ENCODE measurements around the gene VCAM1. TPM values are rescaled to one million over a fixed set of nuclear protein-coding genes. Genes with fewer than 3 reads are reported as not detected.
A peak's percentile ranks its signal among the peaks of the same experiment; 100 is the strongest.
"Not testable (repeated sequence)": the region's sequence is repeated elsewhere in the genome, so short reads cannot be mapped to it uniquely, and the experiment has no call there.

VCAM1 gene
- total RNA-seq, 3 donors from 2014 or later (not counting 1 experiment from before 2014, with no cell fraction given) = 0.12 to 0.15 TPM; not detected in 1

DNA sequence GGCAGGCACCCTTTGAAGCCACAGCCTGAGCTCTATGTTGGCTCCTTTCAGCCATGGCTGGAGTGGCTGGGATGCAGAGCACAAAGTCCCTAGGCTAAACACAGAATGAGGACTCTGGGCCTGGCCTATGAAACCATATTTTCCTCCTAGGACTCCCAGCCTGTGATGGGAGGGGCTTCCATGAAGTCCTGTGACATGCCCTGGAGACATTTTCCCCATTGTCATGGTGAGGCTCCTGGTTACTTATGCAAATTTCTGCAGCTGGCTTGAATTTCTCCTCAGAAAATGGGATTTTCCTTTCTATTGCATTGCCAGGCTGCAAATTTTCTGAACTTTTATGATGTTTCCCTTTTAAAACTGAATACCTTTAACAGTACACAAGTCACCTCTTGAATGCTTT is 61.3 kb downstream of the VCAM1 start:
- H3K27ac Mint-ChIP-seq = no peak overlapping the region

DNA sequence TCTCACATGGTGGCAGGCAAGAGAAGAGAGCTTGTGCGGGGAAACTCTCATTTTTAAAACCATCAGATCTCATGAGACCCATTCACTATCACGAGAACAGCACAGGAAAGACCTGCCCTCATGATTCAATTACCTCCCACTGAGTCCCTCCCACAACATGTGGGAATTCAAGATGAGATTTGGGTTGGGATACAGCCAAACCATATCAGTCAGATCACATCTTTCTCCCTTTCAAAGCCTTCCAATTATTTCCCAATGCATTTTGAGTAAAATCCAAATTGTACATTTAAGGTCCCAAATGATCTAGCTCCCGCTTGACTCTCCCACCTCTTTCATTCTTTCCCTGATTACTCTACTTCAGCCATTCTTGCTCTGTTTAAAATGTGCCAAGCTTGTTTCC is 62.2 kb downstream of the VCAM1 start:
- H3K9me3 Mint-ChIP-seq; H3K9me3 ChIP-seq (ENCODE audit: control insufficient read depth, insufficient read depth, low read length); H3K36me3 ChIP-seq (ENCODE audit: control insufficient read depth, insufficient read depth, low read length); H3K4me3 Mint-ChIP-seq; H3K27ac Mint-ChIP-seq; ATAC-seq; H3K4me3 ChIP-seq (ENCODE audit: low read length); H3K4me1 ChIP-seq (ENCODE audit: control insufficient read depth, insufficient read depth, low read length); H3K27ac ChIP-seq (ENCODE audit: low read length); intact Hi-C loops (cut with micrococcal nuclease); H3K4me1 Mint-ChIP-seq; DNase-seq; H3K36me3 Mint-ChIP-seq; H3K27me3 ChIP-seq (ENCODE audit: control insufficient read depth, insufficient read depth, low read length); H3K27me3 Mint-ChIP-seq (ENCODE audit: low read depth in 2 of 2): not testable (repeated sequence)
- 97% methylated on average over 2 of the region's 3 CpGs for WGBS (ENCODE audit: insufficient coverage)

More for the DNA sequence above, 61.3 kb downstream of the VCAM1 start:
- Mint-ChIP-seq H3K4me3 (no peak overlapping the region), H3K4me1 (peaks cover 6% of the 10 kb centered on the region in 2 donors), H3K27me3 (ENCODE audit: low read depth in 2 of 2) (peaks cover 0 to 8% of the 10 kb centered on the region in 2 donors), H3K36me3 (no peaks in the 10 kb centered on the region), H3K9me3 (peaks cover 6 to 8% of the 10 kb centered on the region in 2 donors)
- Histone ChIP-seq H3K27ac (ENCODE audit: low read length) (no peak overlapping the region), H3K4me1 (ENCODE audit: control insufficient read depth, insufficient read depth, low read length) (no peaks in the 10 kb centered on the region), H3K4me3 (ENCODE audit: low read length) (no peak overlapping the region), H3K27me3 (ENCODE audit: control insufficient read depth, insufficient read depth, low read length) (no peaks in the 10 kb centered on the region), H3K36me3 (ENCODE audit: control insufficient read depth, insufficient read depth, low read length) (no peaks in the 10 kb centered on the region), H3K9me3 (ENCODE audit: control insufficient read depth, insufficient read depth, low read length) (no peaks in the 10 kb centered on the region)
- ATAC-seq = no peak
- no peak for DNase-seq
- intact Hi-C loops (cut with micrococcal nuclease) = no loop called here
- TF ChIP-seq, protein P1, sequence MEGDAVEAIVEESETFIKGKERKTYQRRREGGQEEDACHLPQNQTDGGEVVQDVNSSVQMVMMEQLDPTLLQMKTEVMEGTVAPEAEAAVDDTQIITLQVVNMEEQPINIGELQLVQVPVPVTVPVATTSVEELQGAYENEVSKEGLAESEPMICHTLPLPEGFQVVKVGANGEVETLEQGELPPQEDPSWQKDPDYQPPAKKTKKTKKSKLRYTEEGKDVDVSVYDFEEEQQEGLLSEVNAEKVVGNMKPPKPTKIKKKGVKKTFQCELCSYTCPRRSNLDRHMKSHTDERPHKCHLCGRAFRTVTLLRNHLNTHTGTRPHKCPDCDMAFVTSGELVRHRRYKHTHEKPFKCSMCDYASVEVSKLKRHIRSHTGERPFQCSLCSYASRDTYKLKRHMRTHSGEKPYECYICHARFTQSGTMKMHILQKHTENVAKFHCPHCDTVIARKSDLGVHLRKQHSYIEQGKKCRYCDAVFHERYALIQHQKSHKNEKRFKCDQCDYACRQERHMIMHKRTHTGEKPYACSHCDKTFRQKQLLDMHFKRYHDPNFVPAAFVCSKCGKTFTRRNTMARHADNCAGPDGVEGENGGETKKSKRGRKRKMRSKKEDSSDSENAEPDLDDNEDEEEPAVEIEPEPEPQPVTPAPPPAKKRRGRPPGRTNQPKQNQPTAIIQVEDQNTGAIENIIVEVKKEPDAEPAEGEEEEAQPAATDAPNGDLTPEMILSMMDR (IDR thresholded peaks at IDR 0.05) = no peak

GRCh38 chr1:100782473-100783039 is 63.0 kb downstream of the VCAM1 start:
- Mint-ChIP-seq H3K27ac (no peak overlapping the region), H3K4me1 (peaks cover 7 to 8% of the 10 kb centered on the region in 2 donors), H3K4me3 (no peak overlapping the region), H3K36me3 (no peaks in the 10 kb centered on the region), H3K9me3 (peaks cover 6 to 8% of the 10 kb centered on the region in 2 donors), H3K27me3 (ENCODE audit: low read depth in 2 of 2) (peaks cover 0 to 8% of the 10 kb centered on the region in 2 donors)
- Histone ChIP-seq H3K27ac (ENCODE audit: low read length) (no peak overlapping the region), H3K9me3 (ENCODE audit: control insufficient read depth, insufficient read depth, low read length) (no peaks in the 10 kb centered on the region), H3K4me1 (ENCODE audit: control insufficient read depth, insufficient read depth, low read length) (no peaks in the 10 kb centered on the region), H3K4me3 (ENCODE audit: low read length) (no peak overlapping the region), H3K36me3 (ENCODE audit: control insufficient read depth, insufficient read depth, low read length) (no peaks in the 10 kb centered on the region), H3K27me3 (ENCODE audit: control insufficient read depth, insufficient read depth, low read length) (no peaks in the 10 kb centered on the region)
- DNase-seq (no peak), ATAC-seq (no peak)
- intact Hi-C loops (cut with micrococcal nuclease) = no loop called here
- WGBS (ENCODE audit: insufficient coverage) = 76% methylated on average over 1 of the region's 1 CpG
- TF ChIP-seq, protein P1 (IDR thresholded peaks at IDR 0.05) = no peak

DNA sequence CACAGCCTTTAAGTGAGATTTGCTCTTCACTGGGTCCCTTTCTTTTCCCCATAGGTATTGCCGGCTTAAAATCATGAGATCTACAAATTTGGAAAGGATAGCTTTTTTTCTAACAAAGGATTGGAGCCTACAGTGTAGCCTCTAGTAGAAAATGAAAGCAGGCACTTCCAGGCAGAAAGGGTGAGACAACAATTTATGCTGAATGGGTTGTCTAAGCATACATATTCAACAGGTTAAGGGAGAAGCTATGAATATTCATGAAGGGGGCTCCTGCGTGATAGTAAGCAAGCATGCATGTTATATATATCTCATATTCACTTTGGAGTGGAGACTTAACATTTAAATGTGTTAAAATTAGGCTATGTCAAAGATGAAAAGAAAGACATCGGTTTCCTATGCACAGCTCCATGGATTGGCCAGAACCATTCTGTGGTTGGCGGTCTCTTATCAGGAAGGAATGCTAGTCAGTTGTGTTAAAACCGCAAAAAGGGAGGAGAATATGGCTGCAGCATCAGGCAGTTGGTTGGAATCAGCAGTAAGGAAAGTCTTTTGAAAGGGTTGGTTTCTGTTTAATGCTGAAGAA is 66.0 kb downstream of the VCAM1 start:
- no peak for DNase-seq
- TF ChIP-seq, protein P1 (IDR thresholded peaks at IDR 0.05) = no peak
- peak in 2 of 3 donors; percentile 59 to 67 for ATAC-seq
- H3K4me1 Mint-ChIP-seq = peaks cover 7 to 8% of the 10 kb centered on the region in 2 donors
- H3K27ac ChIP-seq (ENCODE audit: low read length) = no peak overlapping the region
- H3K9me3 ChIP-seq (ENCODE audit: control insufficient read depth, insufficient read depth, low read length) = no peaks in the 10 kb centered on the region
- H3K27me3 Mint-ChIP-seq (ENCODE audit: low read depth in 2 of 2) = peaks cover 9 to 11% of the 10 kb centered on the region in 2 donors
- H3K4me1 ChIP-seq (ENCODE audit: control insufficient read depth, insufficient read depth, low read length) = no peaks in the 10 kb centered on the region
- H3K27me3 ChIP-seq (ENCODE audit: control insufficient read depth, insufficient read depth, low read length) = no peaks in the 10 kb centered on the region
- no peaks in the 10 kb centered on the region for H3K36me3 ChIP-seq (ENCODE audit: control insufficient read depth, insufficient read depth, low read length)
- peak overlapping the region; percentile 35 for H3K4me3 Mint-ChIP-seq
- H3K9me3 Mint-ChIP-seq = peaks cover 3 to 8% of the 10 kb centered on the region in 2 donors
- intact Hi-C loops (cut with micrococcal nuclease) = no loop called here
- H3K27ac Mint-ChIP-seq = no peak overlapping the region
- 48% methylated on average over 4 of the region's 5 CpGs for WGBS (ENCODE audit: insufficient coverage)
- H3K36me3 Mint-ChIP-seq = no peaks in the 10 kb centered on the region
- H3K4me3 ChIP-seq (ENCODE audit: low read length) = no peak overlapping the region

Measured in natural killer cell (primary cell).